Fibroblast of mammary gland (primary cell): Measurements from ENCODE around the gene NIPBL.

Experiments
- DNase-seq: peaks from one replicate; pipeline ENCODE4 v3.0.0-alpha.2; 2010; ENCODE audit warnings: low read depth
- H3K4me3 ChIP-seq: 2 replicates; pipeline ENCODE4 v1.5.1; 2011; ENCODE audit warnings: low read depth, mild to moderate bottlenecking, low read length, moderate library complexity; ENCODE audit not compliant: control insufficient read depth
- CTCF ChIP-seq: conservative IDR thresholded peaks from 2 replicates; pipeline ENCODE4 v1.5.1; 2011; ENCODE audit warnings: low read depth, low read length, inconsistent platforms; ENCODE audit not compliant: control insufficient read depth, insufficient read depth

NIPBL gene

GRCh38 chr5:36874465-36874864, 2.1 kb upstream of the NIPBL start:
- TF ChIP-seq CTCF: no peak
- DNase-seq: peak; percentile 14
- H3K4me3 ChIP-seq: peak overlapping the region; percentile 85

- peak; percentile 46 for DNase-seq
- no peak for TF ChIP-seq CTCF
- peak overlapping the region; percentile 85 for H3K4me3 ChIP-seq
These were observed 1.3 kb upstream of the NIPBL start for GRCh38 chr5:36875051-36875789.

GRCh38 chr5:36875790-36876298, 725 bp upstream of the NIPBL start:
- DNase-seq: peak; percentile 72
- peak; percentile 45 for TF ChIP-seq CTCF
- H3K4me3 ChIP-seq: peak overlapping the region; percentile 85

- peak; percentile 49 for DNase-seq
- H3K4me3 ChIP-seq: peak overlapping the region; percentile 82
- TF ChIP-seq CTCF: no peak
These were observed 547 bp downstream of the NIPBL start for GRCh38 chr5:36876965-36877666.

GRCh38 chr5:36877667-36878391, 1.3 kb downstream of the NIPBL start:
- H3K4me3 ChIP-seq: peak overlapping the region; percentile 82
- DNase-seq: peak; percentile 51
- no peak for TF ChIP-seq CTCF

GRCh38 chr5:36878392-36879082, 2.0 kb downstream of the NIPBL start:
- TF ChIP-seq CTCF: no peak
- DNase-seq: peak; percentile 55
- peak overlapping the region; percentile 82 for H3K4me3 ChIP-seq
